GM19395 (cell line): ENCODE measurements around the gene EPDR1.
A peak's percentile ranks its signal among the peaks of the same experiment; 100 is the strongest.

Source experiments
- ATAC-seq: cut with Tn5 transposase; IDR thresholded peaks from one replicate; pipeline ENCODE4 v1.9.1; 2021; ENCODE audit warnings: mild to moderate bottlenecking, moderate library complexity; ENCODE audit not compliant: unreplicated experiment

EPDR1 gene

GRCh38 chr7:37920305-37920848, at the start of gene EPDR1:
EPDR1 (plus strand) TSS chr7:37920640; CDS start chr7:37920940, 300 bp downstream.
- peak; percentile 49 for ATAC-seq

GRCh38 chr7:37882086-37882485, 38.4 kb upstream of the EPDR1 start:
- no peak for ATAC-seq

DNA sequence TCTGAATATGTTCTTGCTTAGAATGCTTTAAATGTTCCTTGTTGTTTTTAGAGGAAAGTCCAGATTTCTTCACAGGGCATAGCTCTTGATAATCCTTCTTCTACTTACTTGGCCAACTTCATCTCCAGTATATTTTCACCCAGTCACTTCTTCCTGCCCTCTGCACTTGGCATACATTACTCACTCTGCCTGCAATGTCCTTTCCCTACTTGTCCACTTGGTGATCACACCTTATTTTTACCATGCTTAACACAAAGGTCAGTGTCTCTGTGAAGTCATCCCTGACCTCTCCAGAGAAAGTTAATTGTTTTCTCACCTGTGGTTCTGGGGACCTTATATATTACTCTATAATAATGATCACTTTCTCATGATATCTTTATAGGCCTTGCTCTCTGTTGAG, 27.1 kb upstream of the EPDR1 start:
- ATAC-seq: no peak

- no peak for ATAC-seq
Measured at GRCh38 chr7:37894671-37895070, 25.8 kb upstream of the EPDR1 start.

DNA sequence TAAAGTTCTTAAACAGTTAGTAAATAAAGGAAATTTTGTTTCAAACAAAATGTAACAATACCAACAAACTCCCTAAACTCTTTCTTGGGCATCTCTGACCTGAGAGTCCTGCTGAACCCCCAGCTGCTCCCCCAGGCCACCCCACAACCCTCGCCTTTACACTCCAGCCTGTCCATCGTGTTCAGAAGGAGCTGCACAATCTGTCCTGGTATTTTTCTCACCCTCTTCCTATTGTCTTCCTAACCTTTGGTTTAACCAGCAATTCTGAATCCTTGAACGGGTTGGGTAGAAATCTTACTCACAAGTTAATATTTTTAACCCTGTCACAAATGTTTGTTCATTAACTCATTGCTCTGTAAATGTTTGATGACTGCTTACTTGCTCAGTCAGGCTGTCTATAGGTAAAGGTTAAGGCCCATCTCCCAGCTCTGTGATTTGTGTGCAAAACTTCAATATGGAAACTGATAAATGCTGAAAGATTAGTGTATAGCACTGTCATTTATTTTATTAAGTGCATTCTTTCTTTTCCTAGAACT, 20.7 kb upstream of the EPDR1 start:
- ATAC-seq: no peak

DNA sequence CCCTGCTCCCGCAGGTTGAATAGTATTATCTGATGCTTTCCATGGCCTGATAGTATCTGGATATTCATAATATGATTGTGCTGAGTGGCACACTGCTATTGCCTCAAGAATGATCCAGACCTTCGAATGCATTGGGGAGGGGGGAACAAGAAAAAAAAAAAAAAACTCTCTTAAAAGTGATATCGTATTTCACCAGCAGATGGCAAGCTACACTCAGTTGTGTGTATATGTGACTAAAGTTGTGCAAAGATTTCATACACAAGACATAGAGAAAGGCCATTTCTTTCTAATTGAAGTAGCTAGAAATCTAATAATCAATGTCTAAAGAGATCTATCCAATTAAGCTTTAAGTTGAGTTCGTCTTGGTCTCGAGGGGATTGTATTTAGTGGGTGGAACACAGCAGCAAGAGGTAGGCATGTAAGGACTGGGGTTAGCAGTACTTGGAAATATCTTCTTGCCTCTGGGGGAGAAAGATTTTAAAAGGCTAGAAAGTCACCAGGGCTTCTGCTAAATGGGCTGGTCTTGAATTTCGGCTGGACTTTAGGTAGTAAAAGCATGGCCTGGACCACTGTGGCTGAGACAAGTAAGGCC, 19.1 kb upstream of the EPDR1 start:
- ATAC-seq: no peak

DNA sequence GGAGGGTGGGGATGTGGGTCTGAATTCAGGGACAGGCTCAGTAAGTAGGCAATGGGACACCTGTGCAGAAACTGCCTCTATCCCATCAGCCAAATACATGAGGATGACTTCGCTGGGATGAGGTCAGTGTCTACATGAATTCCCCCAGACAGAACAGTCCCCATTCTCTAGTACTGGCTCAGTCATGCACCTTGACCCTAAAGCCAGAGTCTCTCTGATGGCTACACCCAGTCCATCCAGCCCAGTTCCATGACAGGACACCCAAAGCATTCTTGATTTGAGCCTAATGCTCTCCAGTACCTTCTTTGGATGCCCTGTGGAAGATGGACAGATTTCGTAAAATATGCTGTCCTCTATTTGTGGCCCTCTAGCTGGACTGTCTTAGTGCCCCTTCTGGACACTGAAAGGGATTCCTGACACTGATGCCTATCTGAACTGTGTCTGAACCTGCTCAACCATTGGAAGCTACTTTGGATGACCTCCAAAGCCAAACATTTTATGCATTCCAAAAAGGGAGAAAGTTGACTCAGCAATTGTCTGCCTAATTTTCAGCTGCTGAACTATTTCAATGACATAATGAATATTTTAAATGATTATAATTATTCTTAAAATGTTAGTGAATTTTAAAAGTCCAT, 18.4 kb upstream of the EPDR1 start:
- ATAC-seq: no peak

DNA sequence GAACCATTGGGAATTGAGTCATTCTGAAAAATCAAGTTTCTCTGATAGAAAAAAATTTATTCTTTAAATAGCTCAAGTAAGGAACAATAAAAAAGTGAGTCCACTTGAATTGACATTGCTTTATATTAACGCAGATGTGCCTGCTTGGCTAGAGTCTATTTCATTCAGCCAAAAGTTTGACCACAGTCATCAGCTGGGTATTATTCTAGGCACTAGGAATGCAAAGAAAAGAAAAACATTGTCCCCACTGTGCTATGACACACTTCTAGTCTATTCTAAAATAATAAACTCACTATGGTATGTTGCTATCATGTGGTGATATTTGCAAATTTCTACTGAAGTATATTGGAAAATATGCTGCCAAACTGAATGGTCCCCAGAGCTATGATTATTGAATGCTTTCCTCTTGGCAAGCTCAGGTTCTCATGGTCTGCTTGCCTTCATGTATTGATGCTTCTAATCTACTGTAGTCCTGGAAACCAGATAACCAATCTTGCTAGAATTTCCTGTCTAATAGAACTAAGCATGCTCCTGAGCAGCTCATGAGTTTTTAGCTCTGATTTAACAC, 12.1 kb upstream of the EPDR1 start:
- no peak for ATAC-seq

DNA sequence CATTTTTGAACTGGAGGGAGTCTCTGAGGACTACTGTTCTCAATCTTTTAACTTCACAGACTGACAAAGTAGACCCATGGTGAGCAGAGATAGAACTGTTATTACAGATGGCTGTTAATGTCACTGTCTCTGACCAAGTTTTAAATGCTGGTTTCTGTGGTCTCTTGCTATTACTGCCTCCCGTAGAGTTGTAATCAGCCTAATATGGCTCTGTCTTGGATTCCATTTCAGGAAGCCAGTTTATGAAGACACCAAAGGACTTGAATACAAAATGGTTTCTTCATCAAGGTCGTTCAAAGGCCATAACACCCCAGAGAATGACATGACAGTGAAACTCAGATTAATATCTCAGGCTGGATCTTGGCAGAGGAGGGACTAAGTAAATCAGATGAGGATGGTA, 7.7 kb upstream of the EPDR1 start:
- ATAC-seq: no peak

DNA sequence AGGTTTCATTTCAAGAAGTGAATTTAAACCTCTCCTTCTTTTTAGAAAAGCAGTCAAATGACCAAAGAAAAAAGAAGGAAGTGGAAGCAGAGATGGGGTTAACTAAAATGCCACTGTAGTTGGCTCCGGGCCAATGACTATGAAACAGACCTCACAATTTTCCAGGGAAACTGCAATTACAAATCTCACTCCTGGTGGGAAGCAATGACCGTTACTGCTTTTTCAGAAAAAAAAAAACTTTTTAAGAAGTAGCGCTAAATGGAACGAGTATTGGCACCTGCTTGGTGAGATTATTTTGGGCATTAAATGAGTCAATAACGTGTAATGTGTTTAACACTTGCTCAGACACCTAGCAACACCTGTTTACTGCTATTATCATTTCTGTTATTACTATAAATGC, 5.0 kb upstream of the EPDR1 start:
- no peak for ATAC-seq

GRCh38 chr7:37916017-37916672, 4.3 kb upstream of the EPDR1 start:
- no peak for ATAC-seq

GRCh38 chr7:37916673-37917660, 3.5 kb upstream of the EPDR1 start, which contains the start of gene SFRP4:
SFRP4 (minus strand) TSS chr7:37916817; CDS start chr7:37916537, 280 bp downstream.
- ATAC-seq: no peak

DNA sequence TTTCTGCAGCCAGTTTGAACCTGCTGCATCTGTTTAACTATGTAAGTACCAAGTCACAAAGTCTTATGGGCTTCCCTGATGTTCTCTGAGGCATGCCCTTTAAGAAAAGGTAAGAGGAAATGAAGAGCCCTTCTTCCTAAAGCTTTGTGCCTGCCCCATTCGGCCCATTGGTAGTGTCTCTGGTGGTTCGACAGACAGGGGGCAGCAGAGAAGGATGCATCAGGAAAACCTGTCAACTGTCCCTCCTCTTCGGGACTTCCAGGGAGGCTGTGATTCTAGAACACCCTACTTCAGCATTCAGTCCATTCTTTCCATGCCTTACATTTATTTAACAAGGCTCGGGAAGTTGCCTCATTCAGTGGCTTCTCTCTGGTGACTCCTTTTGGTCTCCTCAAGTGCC, 1.9 kb upstream of the EPDR1 start:
- no peak for ATAC-seq

DNA sequence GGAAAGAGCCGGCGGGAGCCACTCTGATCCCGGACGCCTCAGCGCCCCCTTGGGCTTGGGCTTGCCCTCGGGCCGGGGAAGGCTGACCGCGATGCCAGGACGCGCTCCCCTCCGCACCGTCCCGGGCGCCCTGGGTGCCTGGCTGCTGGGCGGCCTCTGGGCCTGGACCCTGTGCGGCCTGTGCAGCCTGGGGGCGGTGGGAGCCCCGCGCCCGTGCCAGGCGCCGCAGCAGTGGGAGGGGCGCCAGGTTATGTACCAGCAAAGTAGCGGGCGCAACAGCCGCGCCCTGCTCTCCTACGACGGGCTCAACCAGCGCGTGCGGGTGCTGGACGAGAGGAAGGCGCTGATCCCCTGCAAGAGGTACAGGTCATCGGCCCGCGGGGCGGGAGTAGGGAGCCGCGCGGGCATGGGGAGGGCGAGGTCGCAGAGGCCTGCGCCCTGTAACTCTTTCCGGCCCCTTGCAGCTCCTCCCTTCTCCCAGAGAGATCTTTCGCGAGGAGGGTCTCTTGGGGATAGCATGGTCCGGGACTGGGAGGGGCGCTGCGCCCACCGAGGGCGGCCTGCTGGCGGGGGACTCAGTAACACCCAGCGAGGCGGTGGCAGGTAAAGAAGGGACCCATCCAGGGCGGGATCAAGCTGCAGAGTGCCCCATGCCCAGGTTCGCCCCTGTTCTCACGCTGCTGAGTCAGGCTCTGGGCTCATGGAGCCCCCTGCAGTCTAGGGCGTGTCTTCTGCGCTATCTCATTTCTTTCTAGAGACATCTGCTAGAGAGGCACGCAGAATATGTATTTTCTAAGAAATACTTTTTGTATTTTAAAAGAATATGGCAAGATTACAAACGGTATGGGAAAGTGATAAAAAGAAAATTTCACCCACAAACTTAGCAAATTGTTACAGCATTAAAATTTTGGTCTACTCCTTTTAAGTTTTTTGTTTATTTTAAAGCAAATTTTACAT, 687 bp downstream of the EPDR1 start:
- ATAC-seq: peak; percentile 60

GRCh38 chr7:37921876-37922275, 1.4 kb downstream of the EPDR1 start:
- ATAC-seq: no peak

GRCh38 chr7:37923996-37924395, 3.6 kb downstream of the EPDR1 start:
- no peak for ATAC-seq

DNA sequence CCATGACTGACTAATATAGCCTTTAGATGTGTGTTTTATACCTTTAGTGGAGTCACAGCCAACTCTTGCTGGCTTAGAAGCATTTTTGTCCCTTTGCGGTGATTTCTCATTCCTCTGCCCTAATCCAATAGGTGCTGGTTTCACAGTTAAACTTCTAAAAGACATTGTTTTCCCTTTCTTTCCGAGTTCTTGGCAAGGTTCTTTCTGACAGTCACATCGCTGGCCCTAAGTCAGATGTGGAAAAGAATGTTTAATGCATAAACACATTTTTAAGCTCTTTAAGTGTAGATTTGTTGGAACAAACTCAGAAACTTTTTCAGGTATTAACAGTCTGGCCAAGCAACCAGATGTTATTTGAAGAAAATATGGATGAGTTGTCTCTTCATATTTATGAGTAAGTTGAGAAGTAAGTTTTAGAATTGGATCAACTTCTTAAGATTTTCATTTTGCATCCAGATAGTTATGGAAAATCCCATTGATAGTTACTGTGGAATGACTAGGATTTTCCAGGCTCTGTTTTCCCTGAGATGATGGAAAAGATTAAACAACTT, 4.1 kb downstream of the EPDR1 start:
- no peak for ATAC-seq

DNA sequence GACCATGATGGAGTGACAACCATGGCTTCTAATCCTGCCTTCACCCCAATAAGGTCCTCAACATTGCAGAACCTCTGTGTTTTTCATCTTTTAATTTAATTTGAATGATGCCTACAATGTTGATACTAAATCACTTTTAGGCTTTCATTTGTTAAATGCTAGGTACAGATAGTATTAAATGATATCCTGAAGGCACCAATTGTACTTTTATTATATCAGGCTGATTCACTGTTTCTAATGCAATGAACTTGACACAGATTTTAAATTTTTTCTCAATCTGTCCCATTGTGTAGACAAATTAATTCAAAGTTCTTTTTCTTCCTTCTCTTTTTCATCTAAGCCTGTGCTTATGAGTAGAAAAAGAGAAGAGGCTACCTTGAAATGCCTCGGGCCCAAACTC, 5.2 kb downstream of the EPDR1 start:
- no peak for ATAC-seq
